ENCODE data around the gene AIP. TPM values are rescaled to one million over a fixed set of nuclear protein-coding genes. Genes with fewer than 3 reads are reported as not detected.

Gene AIP
- total RNA-seq, 1 experiment from 2014 or later = 171 TPM

DNA sequence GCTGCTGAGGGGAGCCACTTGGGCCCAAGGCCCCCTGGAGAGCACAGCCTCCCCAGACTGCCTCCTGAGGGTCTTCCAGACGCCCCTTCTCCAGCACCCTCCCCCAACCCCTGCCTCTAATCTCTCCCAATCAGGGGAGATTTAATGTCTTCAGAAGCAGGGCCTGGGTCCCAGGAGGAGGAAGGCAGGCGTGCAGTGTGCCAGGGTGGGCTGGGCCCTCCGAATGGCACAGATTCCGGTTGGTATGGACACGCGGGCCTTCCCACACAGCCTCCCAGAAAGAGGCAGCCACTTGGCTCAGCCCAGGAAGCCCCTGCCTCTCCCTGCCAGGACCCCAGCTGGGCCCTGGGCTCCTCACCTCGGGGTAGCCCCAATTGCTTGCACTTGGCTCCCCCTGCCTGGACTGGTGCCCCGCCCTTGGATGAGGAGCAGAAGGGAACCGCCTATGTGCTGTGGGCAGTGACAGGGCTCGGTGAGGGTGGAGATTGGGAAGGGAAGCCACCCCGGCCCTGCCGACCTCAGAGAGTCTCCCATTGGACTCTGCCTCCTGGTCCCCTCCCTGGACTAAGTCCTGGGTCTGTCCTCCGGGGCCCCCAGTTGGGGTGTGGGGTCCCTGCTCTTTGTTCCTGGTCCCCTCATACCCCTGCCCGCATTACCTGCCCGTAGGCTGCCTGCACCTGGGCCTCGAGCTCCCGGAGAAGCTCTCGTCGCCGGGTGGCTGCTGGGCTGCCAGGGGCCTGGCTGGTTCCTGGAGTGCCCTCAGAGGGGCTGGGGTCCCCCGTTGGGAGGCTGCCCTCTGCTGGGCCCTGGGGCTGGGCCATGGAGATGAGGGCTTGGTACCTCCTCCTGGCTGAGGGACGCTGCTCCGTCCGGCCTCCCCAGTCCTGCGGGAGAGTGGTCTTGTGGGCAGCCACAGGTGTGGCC, 41.0 kb downstream of the AIP start:
- CTCF ChIA-PET = no interaction called here

DNA sequence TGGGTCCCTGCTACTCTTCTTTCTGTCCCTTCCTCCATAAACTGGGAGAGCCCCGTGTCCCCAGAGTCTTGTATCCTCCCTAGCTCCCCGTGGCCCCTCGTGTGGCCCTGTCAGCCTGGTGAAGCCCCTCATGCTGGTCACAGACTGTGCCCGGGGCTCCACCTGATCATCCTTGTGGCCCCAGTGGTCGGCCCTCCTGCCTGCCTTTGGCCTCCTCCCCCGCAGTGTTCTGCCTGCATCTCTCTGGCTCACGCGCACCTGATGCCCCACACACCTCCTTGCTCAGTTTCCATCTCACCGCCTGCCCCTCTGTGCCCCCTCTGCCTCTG, 41.6 kb downstream of the AIP start:
- POLR2A ChIA-PET (ENCODE audit: unreplicated experiment) = no interaction called here
- no peak overlapping the region for H3K9ac ChIP-seq (ENCODE audit: low read length)

More for the DNA sequence above, 41.0 kb downstream of the AIP start:
- POLR2A ChIA-PET (ENCODE audit: unreplicated experiment) = no interaction called here
- H3F3A ChIP-seq (ENCODE audit: low read length, unreplicated experiment) = no peaks in the 10 kb centered on the region
- no peak overlapping the region for H3K4me2 ChIP-seq (ENCODE audit: low read length)
- H3K9ac ChIP-seq (ENCODE audit: low read length) = no peak overlapping the region
- no TSS peak for BruUV-seq (replicated peaks)
- no peak for TF ChIP-seq EZH2phosphoT487 (IDR thresholded peaks at IDR 0.05; ENCODE audit: borderline replicate concordance, low read length)
- DNase-seq (no peak), ATAC-seq (peak; percentile 51; the same call in 1 of the 2 replicates)
- H3K79me2 ChIP-seq (ENCODE audit: low read length) = no peaks in the 10 kb centered on the region
- H3K9me2 ChIP-seq (replicated peaks; ENCODE audit: low read length) = no peaks in the 10 kb centered on the region
- no peaks in the 10 kb centered on the region for H3K4me1 ChIP-seq (ENCODE audit: insufficient read depth, low read length)
- no peaks in the 10 kb centered on the region for H3K9me3 ChIP-seq (ENCODE audit: low read length)
- H3K4me3 ChIP-seq (ENCODE audit: low read length) = no peak overlapping the region
- no peak overlapping the region for H3K27ac ChIP-seq (ENCODE audit: low read length)
- H3K36me3 ChIP-seq (ENCODE audit: low read depth, low read length) = no peaks in the 10 kb centered on the region
- intact Hi-C loops (cut with micrococcal nuclease) = no loop called here
- no peaks in the 10 kb centered on the region for H3K27me3 ChIP-seq (ENCODE audit: low read length)
- no peaks in the 10 kb centered on the region for H4K20me1 ChIP-seq (ENCODE audit: low read length)
- H2AFZ ChIP-seq (ENCODE audit: low read length) = no peak overlapping the region

GRCh38 chr11:67525275-67525976, 42.6 kb downstream of the AIP start:
- Histone ChIP-seq H4K20me1 (ENCODE audit: low read length) (no peaks in the 10 kb centered on the region), H3K9me3 (ENCODE audit: low read length) (no peaks in the 10 kb centered on the region), H3K27ac (ENCODE audit: low read length) (no peak overlapping the region), H3K79me2 (ENCODE audit: low read length) (no peaks in the 10 kb centered on the region), H3K4me2 (ENCODE audit: low read length) (no peak overlapping the region), H3K9me2 (replicated peaks; ENCODE audit: low read length) (no peaks in the 10 kb centered on the region), H3K9ac (ENCODE audit: low read length) (no peak overlapping the region), H3K4me3 (ENCODE audit: low read length) (no peak overlapping the region), H3F3A (ENCODE audit: low read length, unreplicated experiment) (no peaks in the 10 kb centered on the region), H3K4me1 (ENCODE audit: insufficient read depth, low read length) (no peaks in the 10 kb centered on the region), H3K36me3 (ENCODE audit: low read depth, low read length) (no peaks in the 10 kb centered on the region), H2AFZ (ENCODE audit: low read length) (no peak overlapping the region), H3K27me3 (ENCODE audit: low read length) (no peaks in the 10 kb centered on the region)
- ChIA-PET CTCF (no interaction called here), POLR2A (ENCODE audit: unreplicated experiment) (no interaction called here)
- DNase-seq (no peak), ATAC-seq (no peak)
- BruUV-seq (replicated peaks) = no TSS peak
- TF ChIP-seq EZH2phosphoT487 (IDR thresholded peaks at IDR 0.05; ENCODE audit: borderline replicate concordance, low read length) (no peak), EZH2 (IDR thresholded peaks at IDR 0.05; ENCODE audit: low read length, unreplicated experiment) (no peak), CTCF (conservative IDR thresholded peaks at IDR 0.05; ENCODE audit: low read depth, low read length) (no peak)
- intact Hi-C loops (cut with micrococcal nuclease) = no loop called here

More for the DNA sequence above, 41.6 kb downstream of the AIP start:
- H3F3A ChIP-seq (ENCODE audit: low read length, unreplicated experiment) = no peaks in the 10 kb centered on the region
- H3K27me3 ChIP-seq (ENCODE audit: low read length) = no peaks in the 10 kb centered on the region
- CTCF ChIA-PET = no interaction called here
- ATAC-seq (no peak), DNase-seq (no peak)
- intact Hi-C loops (cut with micrococcal nuclease) = no loop called here
- H3K27ac ChIP-seq (ENCODE audit: low read length) = no peak overlapping the region
- TF ChIP-seq EZH2 (IDR thresholded peaks at IDR 0.05; ENCODE audit: low read length, unreplicated experiment) = no peak
- no peak for TF ChIP-seq EZH2phosphoT487 (IDR thresholded peaks at IDR 0.05; ENCODE audit: borderline replicate concordance, low read length)
- no peak for TF ChIP-seq CTCF (conservative IDR thresholded peaks at IDR 0.05; ENCODE audit: low read depth, low read length)
- no peak overlapping the region for H3K4me2 ChIP-seq (ENCODE audit: low read length)
- no TSS peak for BruUV-seq (replicated peaks)
- H2AFZ ChIP-seq (ENCODE audit: low read length) = no peak overlapping the region
- H4K20me1 ChIP-seq (ENCODE audit: low read length) = no peaks in the 10 kb centered on the region
- no peaks in the 10 kb centered on the region for H3K9me3 ChIP-seq (ENCODE audit: low read length)
- no peaks in the 10 kb centered on the region for H3K4me1 ChIP-seq (ENCODE audit: insufficient read depth, low read length)
- H3K36me3 ChIP-seq (ENCODE audit: low read depth, low read length) = no peaks in the 10 kb centered on the region
- no peaks in the 10 kb centered on the region for H3K79me2 ChIP-seq (ENCODE audit: low read length)
- H3K9me2 ChIP-seq (replicated peaks; ENCODE audit: low read length) = no peaks in the 10 kb centered on the region
- H3K4me3 ChIP-seq (ENCODE audit: low read length) = no peak overlapping the region
